HG02763 (cell line): ENCODE data around the gene RAB11FIP3.
A peak's percentile ranks its signal among the peaks of the same experiment; 100 is the strongest.

ENCODE experiments used
- ATAC-seq: cut with Tn5 transposase; IDR thresholded peaks from one replicate; pipeline ENCODE4 v1.9.1; 2021; ENCODE audit warnings: mild to moderate bottlenecking, moderate library complexity; ENCODE audit not compliant: unreplicated experiment

Gene RAB11FIP3

GRCh38 chr16:424033-424622 lies 1.3 kb upstream of the RAB11FIP3 start:
- no peak for ATAC-seq

- ATAC-seq: no peak
Measured at GRCh38 chr16:424623-425081, 797 bp upstream of the RAB11FIP3 start.

- ATAC-seq: peak; percentile 30
Measured at GRCh38 chr16:425740-426114, 278 bp downstream of the RAB11FIP3 start.

GRCh38 chr16:426115-426905 lies 861 bp downstream of the RAB11FIP3 start:
- no peak for ATAC-seq

GRCh38 chr16:426906-427249 lies 1.4 kb downstream of the RAB11FIP3 start:
- ATAC-seq: no peak

GRCh38 chr16:427250-427649 lies 1.8 kb downstream of the RAB11FIP3 start:
- no peak for ATAC-seq

GRCh38 chr16:430904-431303 lies 5.5 kb downstream of the RAB11FIP3 start:
- ATAC-seq: no peak

- ATAC-seq: no peak
Measured at GRCh38 chr16:440627-441026, 15.2 kb downstream of the RAB11FIP3 start.

GRCh38 chr16:441447-441846 lies 16.0 kb downstream of the RAB11FIP3 start:
- ATAC-seq: no peak

- ATAC-seq: no peak
Measured at GRCh38 chr16:442976-443375, 17.5 kb downstream of the RAB11FIP3 start.

GRCh38 chr16:444027-444426 lies 18.6 kb downstream of the RAB11FIP3 start:
- no peak for ATAC-seq

GRCh38 chr16:445566-445965 lies 20.1 kb downstream of the RAB11FIP3 start:
- no peak for ATAC-seq

- ATAC-seq: no peak
Measured at GRCh38 chr16:450385-450784, 24.9 kb downstream of the RAB11FIP3 start.

GRCh38 chr16:450785-451512 lies 25.5 kb downstream of the RAB11FIP3 start:
- no peak for ATAC-seq

- no peak for ATAC-seq
Measured at GRCh38 chr16:454397-454940, 29.0 kb downstream of the RAB11FIP3 start.

GRCh38 chr16:455453-455852 lies 30.0 kb downstream of the RAB11FIP3 start:
- ATAC-seq: no peak

GRCh38 chr16:456891-457483 lies 31.5 kb downstream of the RAB11FIP3 start:
- no peak for ATAC-seq

- no peak for ATAC-seq
Measured at GRCh38 chr16:457732-458400, 32.4 kb downstream of the RAB11FIP3 start.

GRCh38 chr16:459761-460160 lies 34.3 kb downstream of the RAB11FIP3 start:
- ATAC-seq: no peak

GRCh38 chr16:460787-461186 lies 35.3 kb downstream of the RAB11FIP3 start:
- no peak for ATAC-seq

GRCh38 chr16:463071-463470 lies 37.6 kb downstream of the RAB11FIP3 start:
- ATAC-seq: no peak
